Stimulated activated CD4-positive, alpha-beta T cell treated with anti-CD3 and anti-CD28 coated beads, TNF-alpha, amount 100 ng/mL, for 1 hour (primary cell): ENCODE measurements around the gene KDM1B.

Source experiments
- DNase-seq, 3 donors: peaks; one replicate each; pipeline ENCODE4 v3.0.0-alpha.2; 2020; ENCODE audit warnings: low read depth in 3 of 3, low spot score in 1 of 3

The KDM1B gene

GRCh38 chr6:18261877-18262276 is 106.7 kb downstream of the KDM1B start:
- no peak for DNase-seq

DNA sequence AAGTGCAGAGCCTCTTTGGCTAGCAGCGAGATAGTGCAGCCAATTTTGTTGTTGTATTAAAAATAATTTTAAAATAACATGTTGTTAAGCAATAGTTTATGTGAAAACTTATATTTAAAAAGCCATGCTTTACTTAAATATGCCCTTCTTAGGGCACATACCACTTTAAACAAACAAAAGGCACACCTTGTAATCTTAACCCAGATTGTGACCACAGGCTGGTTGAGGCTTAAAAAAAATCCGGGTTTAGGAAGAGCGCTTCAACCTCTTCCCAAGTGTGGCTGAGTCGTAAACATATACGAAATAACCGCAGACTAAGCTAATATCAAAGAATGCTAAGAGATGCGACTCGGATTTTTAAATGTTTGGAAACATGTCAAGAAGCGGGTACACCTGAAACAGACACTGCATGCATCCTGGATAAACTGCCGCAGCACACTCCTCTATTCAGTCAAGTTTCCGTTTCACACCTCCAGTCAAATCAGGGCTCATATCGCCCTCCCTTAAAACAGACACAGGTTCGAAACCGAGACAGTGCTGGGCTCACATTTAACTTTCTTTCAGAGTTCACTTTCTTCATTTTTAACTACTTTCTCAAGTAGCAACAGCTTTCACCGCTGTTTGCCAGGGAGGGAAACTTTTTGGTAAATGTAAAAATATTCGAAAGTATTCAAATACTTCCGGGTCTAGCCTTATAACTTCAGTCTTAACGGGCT is 107.6 kb downstream of the KDM1B start:
- DNase-seq = no peak

- no peak for DNase-seq
Measured at GRCh38 chr6:18263418-18264218, 108.4 kb downstream of the KDM1B start.

DNA sequence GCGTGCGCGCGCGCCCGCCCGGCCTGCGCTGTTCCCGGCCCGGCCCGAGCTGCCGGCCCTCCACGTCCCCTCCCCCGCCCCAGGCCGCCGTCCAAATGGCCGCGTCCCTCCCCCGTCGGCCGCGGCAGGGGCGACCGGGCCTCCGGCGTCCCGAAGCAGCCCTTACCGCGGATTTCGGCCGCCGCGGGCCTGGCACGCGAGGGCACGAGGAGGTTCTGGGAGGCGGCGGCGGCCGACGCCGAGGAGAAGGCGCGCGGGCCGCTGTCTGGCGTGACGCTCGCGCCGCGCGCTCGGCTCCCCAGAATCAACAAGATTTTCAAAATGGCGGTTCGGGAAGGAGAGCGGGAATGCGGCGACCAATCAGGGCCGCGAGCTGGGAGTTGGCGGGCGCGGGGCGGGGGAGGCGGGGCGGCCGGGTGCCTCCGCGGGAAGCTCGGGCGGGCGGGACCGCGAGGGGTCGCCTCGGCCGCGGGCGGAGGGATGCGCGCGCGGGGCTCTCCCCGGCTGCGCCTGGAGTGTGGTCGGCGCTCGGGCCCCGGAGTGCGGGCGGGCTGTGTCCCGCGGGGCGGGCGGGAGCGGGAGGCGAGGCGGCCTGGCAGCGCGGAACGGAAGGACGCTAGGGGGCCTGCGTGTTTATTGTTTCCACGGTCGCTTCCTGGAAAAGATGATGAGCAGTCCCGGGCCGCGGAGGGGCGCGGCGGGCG is 109.1 kb downstream of the KDM1B start, which contains the start of gene DEK:
DEK (minus strand) TSS at position 312 of the 704 bp plus-strand sequence. CDS start 543 bp downstream, outside the sequence.
- peak; percentile 63 to 73 (median 66) for DNase-seq

DNA sequence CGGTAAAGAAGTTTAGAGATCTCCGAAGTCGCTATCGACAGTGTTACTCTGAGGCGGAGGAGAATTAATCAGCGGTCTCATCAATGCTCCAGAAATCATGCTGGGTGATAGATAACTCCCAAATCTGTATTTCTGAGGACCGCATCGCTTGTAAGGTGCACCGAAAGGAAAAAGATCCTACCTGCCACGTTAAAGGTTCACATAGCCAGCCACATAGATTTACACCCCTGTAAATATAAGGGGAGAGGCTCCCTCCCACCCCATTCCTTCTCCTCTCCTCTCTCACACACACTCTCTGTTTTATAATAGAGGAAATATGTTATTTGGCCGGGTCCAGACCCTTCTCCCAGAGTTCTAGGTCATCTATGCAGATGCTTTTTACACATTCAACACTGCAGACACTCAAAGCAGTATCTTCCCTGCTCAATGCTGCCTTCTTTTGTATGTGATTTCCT is 109.7 kb downstream of the KDM1B start:
- no peak for DNase-seq

DNA sequence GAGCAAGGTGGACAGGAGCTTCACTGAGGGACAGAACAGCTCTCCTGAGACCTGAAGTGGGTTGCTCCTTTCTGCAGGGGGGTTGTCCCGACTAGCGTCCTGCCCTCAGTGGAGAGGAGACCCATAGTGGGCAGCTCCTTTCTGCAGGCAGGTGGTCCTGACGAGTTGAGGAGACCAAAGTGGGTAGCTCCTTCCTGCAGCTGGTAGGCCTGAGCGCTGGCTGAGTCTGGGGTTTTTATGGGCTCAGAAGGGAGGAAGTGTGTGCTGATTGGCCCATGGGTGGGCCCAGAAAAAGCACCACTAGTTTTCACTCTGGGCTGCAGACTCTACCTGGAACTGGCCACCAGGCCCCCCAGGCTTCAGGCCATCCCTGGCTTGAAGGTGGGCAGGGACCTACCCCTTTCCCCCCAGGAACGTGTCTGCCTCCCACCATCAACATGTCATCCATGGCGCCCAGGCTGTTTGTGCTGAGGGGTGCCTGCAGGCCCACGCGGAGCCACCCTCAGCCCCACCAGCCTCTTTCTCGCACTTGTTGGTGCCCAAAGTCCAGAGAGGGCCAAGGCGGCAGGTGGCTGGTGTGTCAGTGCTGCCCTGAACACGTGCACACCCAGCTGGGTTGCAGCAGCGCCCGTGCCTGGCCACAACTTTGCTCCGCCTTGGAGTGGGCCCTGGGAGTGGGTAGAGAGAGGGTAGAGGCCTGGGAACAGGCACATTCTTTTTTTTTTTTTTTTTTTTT is 110.7 kb downstream of the KDM1B start:
- no peak for DNase-seq

- DNase-seq = no peak
Measured at GRCh38 chr6:18266523-18266912, 111.3 kb downstream of the KDM1B start.

GRCh38 chr6:18268066-18268465 is 112.8 kb downstream of the KDM1B start:
- no peak for DNase-seq

DNA sequence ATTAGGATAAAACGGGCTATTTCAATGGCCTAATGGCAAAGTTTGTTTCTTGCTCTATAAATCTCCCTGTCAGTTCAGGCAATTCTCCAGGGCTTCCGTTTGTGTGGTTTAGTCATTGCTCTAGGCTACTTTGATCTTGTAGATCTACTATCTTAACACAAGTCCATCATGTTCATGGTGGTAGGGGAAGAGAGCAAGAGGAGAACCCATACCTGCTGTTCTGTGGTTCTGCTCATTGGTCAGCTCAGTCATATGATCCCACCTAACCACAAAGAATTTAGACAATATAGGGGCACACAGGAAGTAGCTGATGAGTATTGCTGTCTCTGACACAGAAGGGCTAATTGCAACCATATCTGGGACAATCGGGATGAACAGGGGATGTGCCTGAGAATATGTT is 114.0 kb downstream of the KDM1B start:
- DNase-seq = no peak

DNA sequence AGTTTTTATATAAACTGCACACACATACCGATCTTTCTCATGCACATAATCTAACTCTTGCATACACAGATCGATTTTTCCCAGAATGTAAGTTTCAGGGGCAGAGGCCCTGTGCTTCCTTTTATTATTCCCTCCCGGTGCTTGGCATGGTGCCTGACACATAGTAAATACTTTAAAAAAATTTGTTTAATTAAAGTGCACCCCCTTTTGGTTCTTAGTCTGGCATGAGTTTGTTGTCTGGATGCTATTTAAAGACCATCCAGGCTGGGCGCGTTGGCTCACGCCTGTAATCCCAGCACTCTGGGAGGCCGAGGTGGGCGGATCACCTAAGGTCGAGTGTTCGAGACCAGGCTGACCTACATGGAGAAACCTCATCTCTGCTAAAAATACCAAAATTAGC is 114.5 kb downstream of the KDM1B start:
- DNase-seq = no peak

GRCh38 chr6:18270216-18270615 is 115.0 kb downstream of the KDM1B start:
- no peak for DNase-seq
